ENCODE results near the gene COL6A3. TPM values are rescaled to one million over a fixed set of nuclear protein-coding genes. Genes with fewer than 3 reads are reported as not detected.

COL6A3 gene
- total RNA-seq, 1 donor from 2014 or later = 13.1 TPM

GRCh38 chr2:237296756-237297155 is 117.2 kb downstream of the COL6A3 start:
- Mint-ChIP-seq H3K9me3 (no peaks in the 10 kb centered on the region), H3K27me3 (ENCODE audit: insufficient read depth) (peaks cover 15% of the 10 kb centered on the region), H3K36me3 (ENCODE audit: low read depth) (no peaks in the 10 kb centered on the region), H3K4me3 (no peak overlapping the region), H3K27ac (no peak overlapping the region), H3K4me1 (ENCODE audit: low read depth) (peaks cover 5% of the 10 kb centered on the region)
- intact Hi-C loops (cut with micrococcal nuclease) = no loop called here
- no peak for DNase-seq (ENCODE audit: low spot score)

- intact Hi-C loops (cut with micrococcal nuclease) = no loop called here
- H3K27ac Mint-ChIP-seq = no peak overlapping the region
- H3K27me3 Mint-ChIP-seq (ENCODE audit: insufficient read depth) = peaks cover 21% of the 10 kb centered on the region
- no peak overlapping the region for H3K4me3 Mint-ChIP-seq
- no peak for DNase-seq (ENCODE audit: low spot score)
- peaks cover 4% of the 10 kb centered on the region for H3K36me3 Mint-ChIP-seq (ENCODE audit: low read depth)
- H3K9me3 Mint-ChIP-seq = no peaks in the 10 kb centered on the region
- H3K4me1 Mint-ChIP-seq (ENCODE audit: low read depth) = peaks cover 13% of the 10 kb centered on the region
Observed at GRCh38 chr2:237295889-237296480, 118.0 kb downstream of the COL6A3 start.

GRCh38 chr2:237294460-237294859 is 119.5 kb downstream of the COL6A3 start:
- H3K4me1 Mint-ChIP-seq (ENCODE audit: low read depth) = peaks cover 13% of the 10 kb centered on the region
- H3K4me3 Mint-ChIP-seq = no peak overlapping the region
- H3K27ac Mint-ChIP-seq = no peak overlapping the region
- H3K9me3 Mint-ChIP-seq = no peaks in the 10 kb centered on the region
- no peak for DNase-seq (ENCODE audit: low spot score)
- peaks cover 30% of the 10 kb centered on the region for H3K27me3 Mint-ChIP-seq (ENCODE audit: insufficient read depth)
- H3K36me3 Mint-ChIP-seq (ENCODE audit: low read depth) = peaks cover 4% of the 10 kb centered on the region
- intact Hi-C loops (cut with micrococcal nuclease) = no loop called here

GRCh38 chr2:237293978-237294377 is 120.0 kb downstream of the COL6A3 start:
- H3K9me3 Mint-ChIP-seq = no peaks in the 10 kb centered on the region
- H3K4me1 Mint-ChIP-seq (ENCODE audit: low read depth) = peaks cover 13% of the 10 kb centered on the region
- intact Hi-C loops (cut with micrococcal nuclease) = no loop called here
- no peak overlapping the region for H3K4me3 Mint-ChIP-seq
- DNase-seq (ENCODE audit: low spot score) = no peak
- H3K27me3 Mint-ChIP-seq (ENCODE audit: insufficient read depth) = peaks cover 34% of the 10 kb centered on the region
- peaks cover 4% of the 10 kb centered on the region for H3K36me3 Mint-ChIP-seq (ENCODE audit: low read depth)
- no peak overlapping the region for H3K27ac Mint-ChIP-seq

GRCh38 chr2:237291138-237291792 is 122.7 kb downstream of the COL6A3 start:
- intact Hi-C loops (cut with micrococcal nuclease) = no loop called here
- H3K4me3 Mint-ChIP-seq = peak overlapping the region; percentile 1
- DNase-seq (ENCODE audit: low spot score) = no peak
- no peak overlapping the region for H3K27ac Mint-ChIP-seq
- H3K36me3 Mint-ChIP-seq (ENCODE audit: low read depth) = peaks cover 4% of the 10 kb centered on the region
- H3K4me1 Mint-ChIP-seq (ENCODE audit: low read depth) = peaks cover 13% of the 10 kb centered on the region
- H3K27me3 Mint-ChIP-seq (ENCODE audit: insufficient read depth) = peaks cover 31% of the 10 kb centered on the region
- no peaks in the 10 kb centered on the region for H3K9me3 Mint-ChIP-seq

GRCh38 chr2:237290261-237290660 is 123.7 kb downstream of the COL6A3 start:
- no peak for DNase-seq (ENCODE audit: low spot score)
- intact Hi-C loops (cut with micrococcal nuclease) = no loop called here
- Mint-ChIP-seq H3K36me3 (ENCODE audit: low read depth) (peaks cover 4% of the 10 kb centered on the region), H3K4me1 (ENCODE audit: low read depth) (peaks cover 13% of the 10 kb centered on the region), H3K27ac (no peak overlapping the region), H3K27me3 (ENCODE audit: insufficient read depth) (peaks cover 29% of the 10 kb centered on the region), H3K4me3 (no peak overlapping the region), H3K9me3 (no peaks in the 10 kb centered on the region)

- Mint-ChIP-seq H3K9me3 (no peaks in the 10 kb centered on the region), H3K36me3 (ENCODE audit: low read depth) (peaks cover 4% of the 10 kb centered on the region), H3K4me3 (no peak overlapping the region), H3K4me1 (ENCODE audit: low read depth) (peaks cover 9% of the 10 kb centered on the region), H3K27ac (no peak overlapping the region), H3K27me3 (ENCODE audit: insufficient read depth) (peaks cover 23% of the 10 kb centered on the region)
- intact Hi-C loops (cut with micrococcal nuclease) = no loop called here
- no peak for DNase-seq (ENCODE audit: low spot score)
Observed at GRCh38 chr2:237289139-237289538, 124.8 kb downstream of the COL6A3 start.

- Mint-ChIP-seq H3K4me1 (ENCODE audit: low read depth) (peaks cover 9% of the 10 kb centered on the region), H3K27ac (no peak overlapping the region), H3K27me3 (ENCODE audit: insufficient read depth) (peaks cover 20% of the 10 kb centered on the region), H3K9me3 (no peaks in the 10 kb centered on the region), H3K36me3 (ENCODE audit: low read depth) (peaks cover 4% of the 10 kb centered on the region), H3K4me3 (no peak overlapping the region)
- DNase-seq (ENCODE audit: low spot score) = no peak
- intact Hi-C loops (cut with micrococcal nuclease) = no loop called here
Observed at GRCh38 chr2:237287872-237288271, 126.1 kb downstream of the COL6A3 start.

- Mint-ChIP-seq H3K4me3 (no peak overlapping the region), H3K4me1 (ENCODE audit: low read depth) (no peaks in the 10 kb centered on the region), H3K27ac (no peak overlapping the region), H3K36me3 (ENCODE audit: low read depth) (no peaks in the 10 kb centered on the region), H3K9me3 (no peaks in the 10 kb centered on the region), H3K27me3 (ENCODE audit: insufficient read depth) (peaks cover 3% of the 10 kb centered on the region)
- DNase-seq (ENCODE audit: low spot score) = no peak
- intact Hi-C loops (cut with micrococcal nuclease) = no loop called here
Observed at GRCh38 chr2:237283131-237283928, 130.6 kb downstream of the COL6A3 start.

- intact Hi-C loops (cut with micrococcal nuclease) = no loop called here
- DNase-seq (ENCODE audit: low spot score) = no peak
- Mint-ChIP-seq H3K4me1 (ENCODE audit: low read depth) (no peaks in the 10 kb centered on the region), H3K9me3 (no peaks in the 10 kb centered on the region), H3K36me3 (ENCODE audit: low read depth) (no peaks in the 10 kb centered on the region), H3K27ac (no peak overlapping the region), H3K4me3 (no peak overlapping the region), H3K27me3 (ENCODE audit: insufficient read depth) (peaks cover 3% of the 10 kb centered on the region)
Observed at GRCh38 chr2:237282568-237283128, 131.3 kb downstream of the COL6A3 start.

- Mint-ChIP-seq H3K4me3 (no peak overlapping the region), H3K4me1 (ENCODE audit: low read depth) (no peaks in the 10 kb centered on the region), H3K27ac (no peak overlapping the region), H3K27me3 (ENCODE audit: insufficient read depth) (peaks cover 3% of the 10 kb centered on the region), H3K9me3 (no peaks in the 10 kb centered on the region), H3K36me3 (ENCODE audit: low read depth) (no peaks in the 10 kb centered on the region)
- no peak for DNase-seq (ENCODE audit: low spot score)
- intact Hi-C loops (cut with micrococcal nuclease) = no loop called here
Observed at GRCh38 chr2:237281836-237282306, 132.1 kb downstream of the COL6A3 start.

GRCh38 chr2:237280939-237281338 is 133.0 kb downstream of the COL6A3 start:
- H3K4me1 Mint-ChIP-seq (ENCODE audit: low read depth) = no peaks in the 10 kb centered on the region
- no peak for DNase-seq (ENCODE audit: low spot score)
- no peak overlapping the region for H3K27ac Mint-ChIP-seq
- H3K27me3 Mint-ChIP-seq (ENCODE audit: insufficient read depth) = peaks cover 8% of the 10 kb centered on the region
- no peak overlapping the region for H3K4me3 Mint-ChIP-seq
- intact Hi-C loops (cut with micrococcal nuclease) = no loop called here
- H3K36me3 Mint-ChIP-seq (ENCODE audit: low read depth) = no peaks in the 10 kb centered on the region
- H3K9me3 Mint-ChIP-seq = no peaks in the 10 kb centered on the region

- no peak overlapping the region for H3K27ac Mint-ChIP-seq
- DNase-seq (ENCODE audit: low spot score) = no peak
- no peak overlapping the region for H3K4me3 Mint-ChIP-seq
- intact Hi-C loops (cut with micrococcal nuclease) = no loop called here
- H3K27me3 Mint-ChIP-seq (ENCODE audit: insufficient read depth) = peaks cover 8% of the 10 kb centered on the region
- H3K4me1 Mint-ChIP-seq (ENCODE audit: low read depth) = no peaks in the 10 kb centered on the region
- no peaks in the 10 kb centered on the region for H3K36me3 Mint-ChIP-seq (ENCODE audit: low read depth)
- H3K9me3 Mint-ChIP-seq = no peaks in the 10 kb centered on the region
Observed at GRCh38 chr2:237280229-237280628, 133.7 kb downstream of the COL6A3 start.

All from activated T-helper 1 cell treated with anti-CD3 and anti-CD28 coated beads, Interleukin-12 subunit alpha, Interleukin-12 subunit beta, Interleukin-2, Interleukin-4 antibody, amounts not matched to agents 30 ng/mL and 10 ng/mL and 1 ng/mL, durations not matched to agents 14 hours and 24 hours and 36 hours (primary cell).